Psoas muscle (tissue), 8 donors: Measurements from ENCODE around the gene EYS. TPM values are rescaled to one million over a fixed set of nuclear protein-coding genes. Genes with fewer than 3 reads are reported as not detected.

ENCODE experiments used
- ATAC-seq, 4 donors: fragments of 200-7000 bp; cut with Tn5 transposase; one replicate each; pipeline ENCODE4 v1.9.1; 2020; ENCODE audit warnings: moderate library complexity in 3 of 4, mild to moderate bottlenecking in 2 of 4
- DNase-seq, 2 donors: peaks; one replicate each; pipeline ENCODE4 v3.0.0-alpha.2; 2020
- H3K27ac ChIP-seq: fragments of 200-600 bp; one replicate; pipeline ENCODE4 v1.8.0; 2022
- H3K27me3 ChIP-seq, 3 donors: fragments of 200-600 bp in 1 of 3; one replicate each; pipeline versions ENCODE4 v1.6.1 to v1.8.0; 2013 to 2022; ENCODE audit warnings: low read length in 2 of 3, mild to moderate bottlenecking in 2 of 3, moderate library complexity in 1 of 3; ENCODE audit not compliant: insufficient read depth in 3 of 3
- H3K36me3 ChIP-seq, 2 donors: fragments of 200-600 bp in 1 of 2; one replicate each; pipeline versions ENCODE4 v1.6.1 to v1.8.0; 2013 to 2022; ENCODE audit warnings: low read depth in 1 of 2, mild to moderate bottlenecking in 1 of 2, moderate library complexity in 1 of 2; ENCODE audit not compliant: insufficient read depth in 1 of 2
- H3K4me1 ChIP-seq: fragments of 200-600 bp; one replicate; pipeline ENCODE4 v1.8.0; 2022
- H3K4me3 ChIP-seq: fragments of 200-600 bp; one replicate; pipeline ENCODE4 v1.8.0; 2022; ENCODE audit warnings: mild to moderate bottlenecking
- H3K9me3 ChIP-seq: fragments of 200-600 bp; one replicate; pipeline ENCODE4 v1.8.0; 2022
- WGBS, 3 donors: extraction: QIAGEN DNeasy Blood & Tissue Kit; methylation state at CpG; one replicate each; pipeline versions ENCODE4 v1.1.6 to v1.1.7; 2013; 5-methylcytosine and 5-hydroxymethylcytosine counted together
- intact Hi-C, 2 donors: fragments of 100-400 bp; cut with DNase I; formaldehyde crosslinking; loops; one replicate each; pipeline versions ENCODE4 v1.11.0 to v1.14.2; 2022
- polyA plus RNA-seq, 3 donors: library from polyadenylated mRNA; stranded (reverse); fragments of 200-250 nt; gene quantifications; one replicate each; pipeline ENCODE4 v1.2.3, GENCODE V29; 2013
- total RNA-seq, 4 donors: library from RNA; stranded (reverse); fragmentation: NEBNext Ultra II Directional in 2 of 4; extraction: Animal tissue kit (Norgen Biotek cat#: 25700) in 2 of 4; gene quantifications; one replicate each; pipeline versions ENCODE4 v1.2.1 to v1.2.4, GENCODE V29; 2021 to 2023
- TF ChIP-seq, protein P1 (sequence below): fragments of 200-600 bp; IDR thresholded peaks from one replicate; pipeline ENCODE4 v1.8.0; 2022; ENCODE audit warnings: antibody characterized with exemption
- donor health status: healthy with polysubstance abuse.
- donor health status: DM: no; HTN: no; CAD: no; lungs with moderate emphysema.
- donor health status: Bipolar disorder and iron deficiency.
- donor health status: healthy.
- donor health status: DM: yes; HTN: yes; CAD: no.
- donor health status: DM: no; HTN: no; CAD: no.
- donor health status: DM: no; HTN: no; CAD: no.
- donor health status: DM: yes; HTN: yes; CAD: no.

The EYS gene
- total and polyA plus RNA-seq, 7 donors: under 0.01 TPM; not detected in 6

DNA sequence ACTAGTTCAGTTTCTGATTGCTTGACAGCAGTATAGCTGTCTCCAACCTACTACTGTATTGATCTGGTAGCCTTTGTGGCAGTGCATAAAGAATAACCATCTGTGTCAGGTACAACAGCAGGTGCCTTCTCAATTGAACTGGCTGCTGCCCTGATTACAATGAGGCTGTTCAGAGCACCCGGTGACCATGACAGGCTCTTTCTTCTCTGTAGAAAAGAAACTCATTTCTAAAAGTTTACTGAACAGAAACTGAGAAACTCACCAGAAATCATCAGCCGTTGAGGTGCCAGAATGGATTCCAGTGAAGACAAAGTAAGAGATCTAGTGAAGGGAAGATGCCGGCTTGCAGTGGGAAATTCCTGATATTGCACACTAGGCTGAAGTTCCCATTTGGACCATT lies 1117.1 kb downstream of the EYS start:
- TF ChIP-seq, protein P1, sequence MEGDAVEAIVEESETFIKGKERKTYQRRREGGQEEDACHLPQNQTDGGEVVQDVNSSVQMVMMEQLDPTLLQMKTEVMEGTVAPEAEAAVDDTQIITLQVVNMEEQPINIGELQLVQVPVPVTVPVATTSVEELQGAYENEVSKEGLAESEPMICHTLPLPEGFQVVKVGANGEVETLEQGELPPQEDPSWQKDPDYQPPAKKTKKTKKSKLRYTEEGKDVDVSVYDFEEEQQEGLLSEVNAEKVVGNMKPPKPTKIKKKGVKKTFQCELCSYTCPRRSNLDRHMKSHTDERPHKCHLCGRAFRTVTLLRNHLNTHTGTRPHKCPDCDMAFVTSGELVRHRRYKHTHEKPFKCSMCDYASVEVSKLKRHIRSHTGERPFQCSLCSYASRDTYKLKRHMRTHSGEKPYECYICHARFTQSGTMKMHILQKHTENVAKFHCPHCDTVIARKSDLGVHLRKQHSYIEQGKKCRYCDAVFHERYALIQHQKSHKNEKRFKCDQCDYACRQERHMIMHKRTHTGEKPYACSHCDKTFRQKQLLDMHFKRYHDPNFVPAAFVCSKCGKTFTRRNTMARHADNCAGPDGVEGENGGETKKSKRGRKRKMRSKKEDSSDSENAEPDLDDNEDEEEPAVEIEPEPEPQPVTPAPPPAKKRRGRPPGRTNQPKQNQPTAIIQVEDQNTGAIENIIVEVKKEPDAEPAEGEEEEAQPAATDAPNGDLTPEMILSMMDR: no peak

DNA sequence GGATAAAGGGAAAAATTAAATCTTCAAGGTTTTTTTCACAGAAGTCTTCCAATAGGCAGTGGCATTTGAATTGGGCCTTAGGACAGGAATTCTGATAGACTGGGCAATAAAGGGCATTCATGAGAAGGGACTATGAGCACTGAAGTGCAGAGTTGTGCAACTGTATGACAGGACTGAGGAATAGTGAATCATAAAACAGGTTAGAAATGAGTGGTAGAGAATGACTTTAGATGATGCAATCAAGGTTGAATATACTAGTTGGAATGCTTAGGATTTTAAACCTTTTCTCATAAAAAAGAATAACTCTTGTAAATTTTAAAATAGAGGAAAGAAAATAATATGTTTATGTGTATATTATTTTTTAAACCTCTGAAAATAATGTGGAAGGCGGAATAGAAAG lies 1126.7 kb downstream of the EYS start:
- Histone ChIP-seq H3K4me1 (no peaks in the 10 kb centered on the region), H3K36me3 (no peaks in the 10 kb centered on the region), H3K9me3 (no peaks in the 10 kb centered on the region), H3K4me3 (no peak overlapping the region), H3K27ac (no peak overlapping the region), H3K27me3 (no peaks in the 10 kb centered on the region)
- ATAC-seq: no peak
- intact Hi-C loops: no loop called here
- TF ChIP-seq, protein P1: no peak
- 81 to 91% (median 87%) methylated on average over 1 of the region's 1 CpG for WGBS, 3 donors
- DNase-seq: no peak

More for the DNA sequence above, 1117.1 kb downstream of the EYS start:
- no peaks in the 10 kb centered on the region for H3K9me3 ChIP-seq
- ATAC-seq: no peak
- intact Hi-C loops: no loop called here
- H3K4me3 ChIP-seq: no peak overlapping the region
- H3K27me3 ChIP-seq: no peaks in the 10 kb centered on the region
- no peaks in the 10 kb centered on the region for H3K4me1 ChIP-seq
- WGBS, 3 donors: 78 to 87% (median 80%) methylated on average over 3 of the region's 3 CpGs
- no peak for DNase-seq
- no peaks in the 10 kb centered on the region for H3K36me3 ChIP-seq
- no peak overlapping the region for H3K27ac ChIP-seq

GRCh38 chr6:64553249-64553786 lies 1153.7 kb downstream of the EYS start:
- no peaks in the 10 kb centered on the region for H3K4me1 ChIP-seq
- H3K9me3 ChIP-seq: no peaks in the 10 kb centered on the region
- WGBS, 3 donors: 80 to 90% (median 88%) methylated on average over 1 of the region's 1 CpG
- no peak for ATAC-seq
- no peaks in the 10 kb centered on the region for H3K36me3 ChIP-seq
- TF ChIP-seq, protein P1: no peak
- no peak for DNase-seq
- H3K27me3 ChIP-seq: no peaks in the 10 kb centered on the region
- H3K4me3 ChIP-seq: no peak overlapping the region
- intact Hi-C loops: no loop called here
- H3K27ac ChIP-seq: no peak overlapping the region

- intact Hi-C loops: no loop called here
Observed at GRCh38 chr6:64547594-64548268, 1159.3 kb downstream of the EYS start.

More at GRCh38 chr6:64547594-64548268, 1159.3 kb downstream of the EYS start:
- ATAC-seq (no peak), DNase-seq (peak in 1 of 2 donors; percentile 47)
- no peaks in the 10 kb centered on the region for H3K27me3 ChIP-seq
- no peaks in the 10 kb centered on the region for H3K4me1 ChIP-seq
- no peaks in the 10 kb centered on the region for H3K36me3 ChIP-seq
- no peak overlapping the region for H3K4me3 ChIP-seq
- TF ChIP-seq, protein P1: no peak
- H3K27ac ChIP-seq: no peak overlapping the region
- WGBS, 3 donors: 92 to 95% (median 93%) methylated on average over 20 of the region's 20 CpGs
- no peaks in the 10 kb centered on the region for H3K9me3 ChIP-seq
